Measurements from ENCODE around the gene CALML5.

The CALML5 gene

DNA sequence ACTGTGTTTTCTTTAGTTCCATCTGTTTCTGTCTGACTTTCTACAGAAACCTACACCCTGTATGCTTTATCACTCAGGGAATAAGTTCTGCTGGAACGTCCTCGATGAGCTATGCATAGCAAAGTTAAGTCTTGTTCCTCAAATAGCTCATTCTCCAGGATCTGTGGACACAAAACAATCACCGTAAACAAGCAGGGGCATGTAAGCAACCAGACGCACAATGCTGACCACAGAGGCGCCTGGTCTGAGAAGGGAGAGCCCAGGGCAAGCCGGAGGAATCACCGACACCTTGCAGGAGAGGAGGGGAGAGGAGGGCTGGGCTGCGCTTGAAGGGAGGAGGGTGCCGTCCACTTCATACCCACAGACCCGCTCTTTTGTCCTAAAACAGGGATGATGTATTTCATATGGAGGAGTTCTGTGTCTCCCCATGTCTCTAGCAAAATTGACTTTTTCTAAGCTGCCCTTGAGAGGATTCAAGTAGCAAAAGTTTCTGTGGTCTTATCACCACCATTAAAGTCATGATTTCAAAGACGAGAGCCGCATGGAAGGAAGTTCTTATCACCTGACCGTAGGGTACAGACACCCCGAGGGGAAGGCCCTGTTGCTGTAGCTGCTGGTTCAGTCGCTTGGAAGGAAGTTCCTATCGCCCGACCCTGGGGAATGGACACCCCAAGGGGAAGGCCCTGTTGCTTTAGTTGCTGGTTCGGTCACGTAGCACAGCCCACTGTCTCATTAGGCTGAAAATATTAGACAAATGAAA, 39.7 kb upstream of the CALML5 start:
- no peak overlapping the region for H3K4me3 ChIP-seq (ENCODE audit: low read depth, low read length)
- TF ChIP-seq, protein P1, sequence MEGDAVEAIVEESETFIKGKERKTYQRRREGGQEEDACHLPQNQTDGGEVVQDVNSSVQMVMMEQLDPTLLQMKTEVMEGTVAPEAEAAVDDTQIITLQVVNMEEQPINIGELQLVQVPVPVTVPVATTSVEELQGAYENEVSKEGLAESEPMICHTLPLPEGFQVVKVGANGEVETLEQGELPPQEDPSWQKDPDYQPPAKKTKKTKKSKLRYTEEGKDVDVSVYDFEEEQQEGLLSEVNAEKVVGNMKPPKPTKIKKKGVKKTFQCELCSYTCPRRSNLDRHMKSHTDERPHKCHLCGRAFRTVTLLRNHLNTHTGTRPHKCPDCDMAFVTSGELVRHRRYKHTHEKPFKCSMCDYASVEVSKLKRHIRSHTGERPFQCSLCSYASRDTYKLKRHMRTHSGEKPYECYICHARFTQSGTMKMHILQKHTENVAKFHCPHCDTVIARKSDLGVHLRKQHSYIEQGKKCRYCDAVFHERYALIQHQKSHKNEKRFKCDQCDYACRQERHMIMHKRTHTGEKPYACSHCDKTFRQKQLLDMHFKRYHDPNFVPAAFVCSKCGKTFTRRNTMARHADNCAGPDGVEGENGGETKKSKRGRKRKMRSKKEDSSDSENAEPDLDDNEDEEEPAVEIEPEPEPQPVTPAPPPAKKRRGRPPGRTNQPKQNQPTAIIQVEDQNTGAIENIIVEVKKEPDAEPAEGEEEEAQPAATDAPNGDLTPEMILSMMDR (IDR thresholded peaks at IDR 0.05; ENCODE audit: low read depth, low read length, missing control alignments) = no peak
- no peak for DNase-seq (ENCODE audit: low read depth)
- in situ Hi-C loops (cut with HindIII; ENCODE audit: low sequenced_read_pairs) = no loop called here

DNA sequence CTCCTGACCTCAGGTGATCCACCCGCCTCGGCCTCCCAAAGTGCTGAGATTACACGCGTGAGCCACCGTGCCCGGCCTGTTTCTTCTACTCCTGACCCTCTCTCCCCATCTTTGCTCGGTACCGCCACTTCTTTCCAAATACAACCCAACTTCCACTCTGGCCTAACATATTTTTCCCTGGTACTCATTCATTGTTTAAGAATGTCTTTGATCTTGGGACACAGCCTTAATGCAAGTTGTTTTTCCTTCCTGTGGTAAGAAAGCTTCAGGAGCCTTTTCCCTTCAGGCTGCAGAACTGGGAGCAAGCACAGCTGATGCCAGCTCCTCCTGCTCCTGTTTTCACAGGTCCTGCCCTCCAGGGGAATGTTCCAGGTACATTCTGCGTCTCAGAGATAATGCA, 39.1 kb upstream of the CALML5 start:
- in situ Hi-C loops (cut with HindIII; ENCODE audit: low sequenced_read_pairs) = no loop called here
- peak; percentile 49 for DNase-seq (ENCODE audit: low read depth)

DNA sequence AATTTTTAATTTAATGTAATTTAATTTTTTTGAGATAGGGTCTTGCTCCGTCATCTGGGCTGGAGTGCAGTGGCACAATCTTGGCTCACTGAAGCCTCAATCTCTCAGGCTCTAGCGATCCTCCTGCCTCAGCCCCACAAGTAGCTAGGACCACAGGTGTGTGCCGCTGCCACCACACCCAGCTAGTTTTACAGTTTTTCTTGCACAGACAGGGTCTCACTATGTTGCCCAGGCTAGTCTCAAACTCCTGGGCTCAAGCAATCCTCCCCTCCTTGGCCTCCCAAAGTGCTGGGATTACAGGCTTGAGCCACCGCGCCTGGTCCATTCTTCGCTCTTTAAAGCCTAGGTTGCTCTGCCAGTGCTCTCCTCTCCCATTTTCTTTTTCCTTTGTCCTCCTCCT, 38.3 kb upstream of the CALML5 start:
- no peak for DNase-seq (ENCODE audit: low read depth)
- H3K4me3 ChIP-seq (ENCODE audit: low read depth, low read length) = no peak overlapping the region
- in situ Hi-C loops (cut with HindIII; ENCODE audit: low sequenced_read_pairs) = no loop called here
- TF ChIP-seq, protein P1 (IDR thresholded peaks at IDR 0.05; ENCODE audit: low read depth, low read length, missing control alignments) = no peak

More for the DNA sequence above, 39.1 kb upstream of the CALML5 start:
- TF ChIP-seq, protein P1 (IDR thresholded peaks at IDR 0.05; ENCODE audit: low read depth, low read length, missing control alignments) = no peak
- H3K4me3 ChIP-seq (ENCODE audit: low read depth, low read length) = no peak overlapping the region

DNA sequence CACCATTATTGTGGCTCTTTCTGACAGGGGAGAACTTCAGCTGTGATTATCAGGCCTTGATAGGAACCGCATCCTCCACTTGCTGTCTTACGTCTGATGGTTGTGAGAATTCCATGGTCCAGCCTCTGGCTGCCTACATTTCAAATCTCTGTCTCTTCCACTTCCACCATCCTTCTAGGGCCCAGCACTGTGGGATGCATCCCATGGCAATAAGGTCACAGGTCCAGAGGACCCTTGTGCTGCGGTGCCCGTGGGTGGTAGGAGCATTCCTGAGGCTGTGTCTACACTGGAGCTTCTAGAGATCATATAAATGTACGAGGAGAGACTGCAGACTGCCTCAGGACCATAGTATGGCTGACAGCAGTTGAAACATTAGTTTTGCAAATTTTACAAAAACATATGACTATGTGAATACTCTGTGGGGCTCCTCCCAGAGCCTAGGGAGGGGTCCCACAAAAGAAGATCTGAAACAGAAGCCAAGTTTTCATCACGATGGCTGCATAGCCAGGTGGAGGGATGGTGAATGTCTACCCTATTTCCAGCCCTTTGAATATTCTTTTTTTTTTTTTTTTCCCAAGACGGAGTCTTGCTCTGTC, 37.2 kb upstream of the CALML5 start:
- TF ChIP-seq, protein P1 (IDR thresholded peaks at IDR 0.05; ENCODE audit: low read depth, low read length, missing control alignments) = no peak
- DNase-seq (ENCODE audit: low read depth) = no peak
- in situ Hi-C loops (cut with HindIII; ENCODE audit: low sequenced_read_pairs) = no loop called here
- H3K4me3 ChIP-seq (ENCODE audit: low read depth, low read length) = no peak overlapping the region

DNA sequence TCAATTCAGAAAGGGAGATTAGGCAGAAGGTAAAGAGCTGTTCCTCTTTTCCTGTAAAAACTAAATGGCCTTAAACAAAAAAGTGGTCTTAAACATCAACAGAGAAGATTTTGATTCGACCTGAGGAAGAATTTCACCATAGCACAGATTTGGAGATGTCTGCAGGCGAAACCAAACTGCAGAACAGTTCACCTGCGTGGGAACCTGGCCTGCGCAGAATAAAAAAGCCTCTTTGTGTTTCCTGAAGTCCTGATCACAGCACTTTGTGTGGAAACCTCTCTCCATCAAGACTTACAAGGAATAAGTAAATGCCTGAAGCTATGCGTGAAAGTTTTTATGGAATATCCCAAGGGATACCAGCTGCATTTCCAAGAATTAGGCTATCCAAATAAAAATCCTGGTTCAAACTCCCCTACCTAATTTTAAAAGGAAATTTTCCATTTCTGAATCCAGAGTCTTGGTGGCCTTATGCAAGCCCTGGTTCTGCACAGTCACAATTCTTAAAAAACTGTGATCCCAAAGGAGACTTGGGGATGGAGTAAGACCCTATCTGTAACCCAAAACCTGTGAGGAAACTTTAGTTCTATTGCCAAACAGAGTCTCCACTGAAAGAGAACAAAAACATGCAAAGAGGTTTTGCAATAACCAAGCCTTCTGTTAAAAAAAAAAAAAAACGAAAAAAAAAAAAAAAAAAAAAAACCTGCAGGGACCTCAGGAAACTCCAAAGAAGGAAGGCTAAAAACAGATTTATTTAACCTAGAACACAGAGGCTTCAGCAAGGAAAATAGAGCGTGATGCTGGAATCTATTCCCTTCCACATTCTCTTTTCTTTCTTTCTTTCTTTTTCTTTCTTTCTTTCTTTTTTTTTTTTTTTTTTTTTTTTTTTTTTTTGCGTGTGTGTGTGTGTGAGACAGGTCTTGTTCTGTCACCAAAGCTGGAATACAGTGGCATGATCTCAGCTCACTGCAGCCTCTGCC, 35.8 kb upstream of the CALML5 start:
- in situ Hi-C loops (cut with HindIII; ENCODE audit: low sequenced_read_pairs) = no loop called here
- TF ChIP-seq, protein P1 (IDR thresholded peaks at IDR 0.05; ENCODE audit: low read depth, low read length, missing control alignments) = no peak
- no peak overlapping the region for H3K4me3 ChIP-seq (ENCODE audit: low read depth, low read length)
- DNase-seq (ENCODE audit: low read depth) = no peak

All from astrocyte of the cerebellum (primary cell).